Endothelial cell of umbilical vein (primary cell): ENCODE data around the gene UBE2E2.

Source experiments
- EZH2 ChIP-seq: IDR thresholded peaks from 2 replicates; pipeline ENCODE4 v1.6.1; 2012; ENCODE audit warnings: borderline replicate concordance, low read depth, mild to moderate bottlenecking, moderate library complexity, low read length, inconsistent platforms; ENCODE audit not compliant: severe bottlenecking
- MAX ChIP-seq: IDR thresholded peaks from 2 replicates; pipeline ENCODE4 v1.6.1; 2011; ENCODE audit not compliant: insufficient read depth, insufficient read length

- TF ChIP-seq EZH2: no peak
- TF ChIP-seq MAX: no peak
These were observed 247.7 kb downstream of the UBE2E2 start for GRCh38 chr3:23450806-23451205.
